ENCODE results near the gene VAV3. TPM values are rescaled to one million over a fixed set of nuclear protein-coding genes. Genes with fewer than 3 reads are reported as not detected.
A peak's percentile ranks its signal among the peaks of the same experiment; 100 is the strongest.

The VAV3 gene
- total RNA-seq, 1 donor from 2014 or later: 2.6 TPM

DNA sequence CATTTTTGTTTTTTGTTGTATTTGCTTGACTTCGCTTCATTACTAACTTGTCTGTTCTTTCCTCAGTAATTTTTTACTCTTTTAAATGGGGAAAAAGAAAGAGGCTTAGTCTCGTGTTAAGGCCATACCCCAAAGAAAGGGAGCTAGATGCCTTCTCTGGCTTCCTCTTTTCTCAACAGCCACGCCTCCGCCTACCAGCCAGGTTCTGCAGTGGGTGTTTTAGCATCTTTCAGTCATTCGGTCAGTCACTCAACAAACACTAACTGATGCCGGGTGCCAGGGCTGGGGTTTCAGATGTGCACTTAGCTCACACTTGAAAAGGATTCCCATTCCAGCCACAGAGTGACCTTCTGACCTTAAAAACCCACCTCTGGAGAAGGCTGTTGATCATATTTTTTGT is 46.3 kb upstream of the VAV3 start:
- no peaks in the 10 kb centered on the region for H4K20me1 ChIP-seq (ENCODE audit: insufficient read depth, low read length)
- Mint-ChIP-seq H3K27ac (ENCODE audit: unreplicated experiment) (no peak overlapping the region), H3K36me3 (ENCODE audit: low read depth, unreplicated experiment) (no peaks in the 10 kb centered on the region), H3K27me3 (ENCODE audit: low read depth, unreplicated experiment) (no peaks in the 10 kb centered on the region), H3K4me3 (ENCODE audit: unreplicated experiment) (no peak overlapping the region), H3K4me1 (ENCODE audit: low read depth, unreplicated experiment) (peaks cover 31% of the 10 kb centered on the region), H3K9me3 (ENCODE audit: unreplicated experiment) (no peaks in the 10 kb centered on the region)
- H3K9me3 ChIP-seq (ENCODE audit: insufficient read depth, low read depth, low read length): no peaks in the 10 kb centered on the region
- no peaks in the 10 kb centered on the region for H3K27me3 ChIP-seq (ENCODE audit: insufficient read depth, low read length)
- no peaks in the 10 kb centered on the region for H3K79me2 ChIP-seq (ENCODE audit: insufficient read depth, low read length)
- no peak overlapping the region for H3K9ac ChIP-seq (ENCODE audit: low read length)
- FAIRE-seq (no peak), DNase-seq (ENCODE audit: low read depth) (no peak)
- no peak overlapping the region for H3K4me2 ChIP-seq (ENCODE audit: low read length)
- no peak overlapping the region for H3K27ac ChIP-seq (ENCODE audit: low read depth, low read length)
- no peak for TF ChIP-seq EZH2 (IDR thresholded peaks at IDR 0.05; ENCODE audit: insufficient read depth, low read length)
- TF ChIP-seq, protein P1, sequence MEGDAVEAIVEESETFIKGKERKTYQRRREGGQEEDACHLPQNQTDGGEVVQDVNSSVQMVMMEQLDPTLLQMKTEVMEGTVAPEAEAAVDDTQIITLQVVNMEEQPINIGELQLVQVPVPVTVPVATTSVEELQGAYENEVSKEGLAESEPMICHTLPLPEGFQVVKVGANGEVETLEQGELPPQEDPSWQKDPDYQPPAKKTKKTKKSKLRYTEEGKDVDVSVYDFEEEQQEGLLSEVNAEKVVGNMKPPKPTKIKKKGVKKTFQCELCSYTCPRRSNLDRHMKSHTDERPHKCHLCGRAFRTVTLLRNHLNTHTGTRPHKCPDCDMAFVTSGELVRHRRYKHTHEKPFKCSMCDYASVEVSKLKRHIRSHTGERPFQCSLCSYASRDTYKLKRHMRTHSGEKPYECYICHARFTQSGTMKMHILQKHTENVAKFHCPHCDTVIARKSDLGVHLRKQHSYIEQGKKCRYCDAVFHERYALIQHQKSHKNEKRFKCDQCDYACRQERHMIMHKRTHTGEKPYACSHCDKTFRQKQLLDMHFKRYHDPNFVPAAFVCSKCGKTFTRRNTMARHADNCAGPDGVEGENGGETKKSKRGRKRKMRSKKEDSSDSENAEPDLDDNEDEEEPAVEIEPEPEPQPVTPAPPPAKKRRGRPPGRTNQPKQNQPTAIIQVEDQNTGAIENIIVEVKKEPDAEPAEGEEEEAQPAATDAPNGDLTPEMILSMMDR (IDR thresholded peaks at IDR 0.05; ENCODE audit: insufficient read depth, low read depth, low read length): no peak
- no peak overlapping the region for H2AFZ ChIP-seq (ENCODE audit: low read depth, low read length)
- H3K36me3 ChIP-seq (ENCODE audit: insufficient read depth, low read length): no peaks in the 10 kb centered on the region
- H3K4me1 ChIP-seq (ENCODE audit: insufficient read depth, low read length): peaks cover 25% of the 10 kb centered on the region
- H3K4me3 ChIP-seq (ENCODE audit: insufficient read depth, low read depth, low read length): no peak overlapping the region

DNA sequence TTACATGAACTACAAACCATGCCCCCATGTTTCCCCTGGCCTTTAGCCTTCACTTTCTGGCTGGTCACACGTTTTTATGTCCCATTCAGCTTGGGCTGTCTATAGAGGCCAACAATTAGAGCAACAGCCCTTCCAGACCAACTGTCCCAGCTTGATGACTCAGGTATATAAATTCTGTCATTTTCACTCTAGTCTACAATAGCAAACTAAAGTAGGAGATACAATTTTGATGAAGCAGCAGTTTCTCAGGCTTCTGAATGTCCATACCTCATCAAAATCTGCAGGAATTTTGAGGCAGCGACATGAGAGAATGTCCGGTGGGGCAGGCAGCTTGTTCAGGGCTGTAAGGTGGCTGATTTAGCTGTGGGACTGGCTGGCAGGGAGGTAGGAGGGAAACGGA is 45.6 kb upstream of the VAV3 start:
- H3K27ac ChIP-seq (ENCODE audit: low read depth, low read length): no peak overlapping the region
- Mint-ChIP-seq H3K9me3 (ENCODE audit: unreplicated experiment) (no peaks in the 10 kb centered on the region), H3K27me3 (ENCODE audit: low read depth, unreplicated experiment) (no peaks in the 10 kb centered on the region), H3K27ac (ENCODE audit: unreplicated experiment) (no peak overlapping the region), H3K4me3 (ENCODE audit: unreplicated experiment) (no peak overlapping the region), H3K36me3 (ENCODE audit: low read depth, unreplicated experiment) (no peaks in the 10 kb centered on the region), H3K4me1 (ENCODE audit: low read depth, unreplicated experiment) (peaks cover 26% of the 10 kb centered on the region)
- TF ChIP-seq, protein P1 (IDR thresholded peaks at IDR 0.05; ENCODE audit: insufficient read depth, low read depth, low read length): no peak
- TF ChIP-seq EZH2 (IDR thresholded peaks at IDR 0.05; ENCODE audit: insufficient read depth, low read length): no peak
- no peaks in the 10 kb centered on the region for H3K9me3 ChIP-seq (ENCODE audit: insufficient read depth, low read depth, low read length)
- no peaks in the 10 kb centered on the region for H3K27me3 ChIP-seq (ENCODE audit: insufficient read depth, low read length)
- peaks cover 18% of the 10 kb centered on the region for H3K4me1 ChIP-seq (ENCODE audit: insufficient read depth, low read length)
- H3K79me2 ChIP-seq (ENCODE audit: insufficient read depth, low read length): no peaks in the 10 kb centered on the region
- FAIRE-seq (no peak), DNase-seq (ENCODE audit: low read depth) (no peak)
- H2AFZ ChIP-seq (ENCODE audit: low read depth, low read length): no peak overlapping the region
- no peaks in the 10 kb centered on the region for H4K20me1 ChIP-seq (ENCODE audit: insufficient read depth, low read length)
- H3K4me2 ChIP-seq (ENCODE audit: low read length): no peak overlapping the region
- no peak overlapping the region for H3K4me3 ChIP-seq (ENCODE audit: insufficient read depth, low read depth, low read length)
- H3K36me3 ChIP-seq (ENCODE audit: insufficient read depth, low read length): no peaks in the 10 kb centered on the region
- H3K9ac ChIP-seq (ENCODE audit: low read length): no peak overlapping the region

DNA sequence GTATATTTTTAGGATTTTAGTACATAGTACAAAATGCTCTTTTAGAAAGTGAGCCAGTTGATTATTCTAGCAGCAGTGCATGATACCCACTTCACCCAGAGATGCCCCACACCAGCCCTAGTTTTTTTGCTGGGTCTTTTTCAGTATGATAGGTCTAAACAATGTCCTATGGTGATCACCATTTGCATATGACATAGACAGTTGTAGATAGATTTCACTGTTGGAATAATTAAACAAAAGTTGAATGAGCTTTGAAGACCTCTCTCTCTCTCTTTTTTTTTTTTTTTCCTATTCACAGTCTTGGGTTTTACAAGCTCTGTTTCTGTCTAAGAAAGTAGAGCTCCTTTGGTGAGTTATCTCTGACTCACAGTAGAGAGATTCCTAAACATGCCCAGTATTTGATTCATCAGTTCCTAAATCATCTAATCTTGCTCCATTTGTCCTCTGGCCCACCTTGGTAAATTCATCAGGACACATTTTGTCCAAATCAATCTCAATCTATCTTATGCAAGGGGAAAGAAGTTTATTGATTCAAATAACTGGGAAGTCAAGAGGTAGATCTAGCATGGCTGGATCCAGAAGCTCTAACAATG is 44.7 kb upstream of the VAV3 start:
- no peak overlapping the region for H3K9ac ChIP-seq (ENCODE audit: low read length)
- Mint-ChIP-seq H3K9me3 (ENCODE audit: unreplicated experiment) (no peaks in the 10 kb centered on the region), H3K36me3 (ENCODE audit: low read depth, unreplicated experiment) (peaks cover 1% of the 10 kb centered on the region), H3K27me3 (ENCODE audit: low read depth, unreplicated experiment) (no peaks in the 10 kb centered on the region), H3K4me3 (ENCODE audit: unreplicated experiment) (no peak overlapping the region), H3K27ac (ENCODE audit: unreplicated experiment) (no peak overlapping the region), H3K4me1 (ENCODE audit: low read depth, unreplicated experiment) (peaks cover 23% of the 10 kb centered on the region)
- no peak overlapping the region for H2AFZ ChIP-seq (ENCODE audit: low read depth, low read length)
- H3K4me2 ChIP-seq (ENCODE audit: low read length): peak overlapping the region; percentile 52
- no peak for TF ChIP-seq EZH2 (IDR thresholded peaks at IDR 0.05; ENCODE audit: insufficient read depth, low read length)
- TF ChIP-seq, protein P1 (IDR thresholded peaks at IDR 0.05; ENCODE audit: insufficient read depth, low read depth, low read length): no peak
- peaks cover 18% of the 10 kb centered on the region for H3K4me1 ChIP-seq (ENCODE audit: insufficient read depth, low read length)
- no peaks in the 10 kb centered on the region for H3K9me3 ChIP-seq (ENCODE audit: insufficient read depth, low read depth, low read length)
- peak; percentile 39 for FAIRE-seq
- no peaks in the 10 kb centered on the region for H3K36me3 ChIP-seq (ENCODE audit: insufficient read depth, low read length)
- no peak overlapping the region for H3K4me3 ChIP-seq (ENCODE audit: insufficient read depth, low read depth, low read length)
- no peaks in the 10 kb centered on the region for H4K20me1 ChIP-seq (ENCODE audit: insufficient read depth, low read length)
- no peaks in the 10 kb centered on the region for H3K27me3 ChIP-seq (ENCODE audit: insufficient read depth, low read length)
- H3K27ac ChIP-seq (ENCODE audit: low read depth, low read length): no peak overlapping the region
- peak; percentile 80 for DNase-seq (ENCODE audit: low read depth)
- no peaks in the 10 kb centered on the region for H3K79me2 ChIP-seq (ENCODE audit: insufficient read depth, low read length)

Measured in astrocyte (in vitro differentiated cells and primary cell).